HG03097 (cell line): Measurements from ENCODE around the gene LYG1.
"Not testable (repeated sequence)": the region's sequence is repeated elsewhere in the genome, so short reads cannot be mapped to it uniquely, and the experiment has no call there.

Experiments
- ATAC-seq: cut with Tn5 transposase; IDR thresholded peaks from one replicate; pipeline ENCODE4 v1.9.1; 2021; ENCODE audit not compliant: unreplicated experiment, low FRiP score

Gene LYG1

DNA sequence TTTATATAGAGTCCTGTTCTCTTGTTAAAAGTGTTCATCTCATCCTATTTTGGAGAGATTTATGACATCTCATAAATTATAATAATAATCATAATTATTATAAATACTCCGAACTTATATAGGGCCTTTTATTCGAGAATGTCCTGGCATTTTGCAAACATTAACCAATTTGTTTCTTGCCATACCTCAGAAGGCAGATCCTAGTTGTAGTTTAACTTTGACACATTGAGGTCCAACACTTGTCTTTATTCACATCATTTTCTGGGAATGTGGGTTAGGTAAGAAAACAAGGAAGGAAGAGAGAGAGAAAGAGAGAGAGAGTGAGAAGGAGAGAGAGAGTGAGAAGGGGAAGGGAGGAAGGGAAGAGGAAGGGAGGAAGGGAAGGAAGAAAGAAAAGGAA is at the start of gene LYG1:
Gene LYG1, minus strand, starts transcription at position 101 of the 400 bp plus-strand sequence. CDS start 5,527 bp downstream, outside the sequence.
- ATAC-seq: not testable (repeated sequence)

- ATAC-seq: no peak
These were observed 49.2 kb upstream of the LYG1 start for GRCh38 chr2:99350194-99350593.

DNA sequence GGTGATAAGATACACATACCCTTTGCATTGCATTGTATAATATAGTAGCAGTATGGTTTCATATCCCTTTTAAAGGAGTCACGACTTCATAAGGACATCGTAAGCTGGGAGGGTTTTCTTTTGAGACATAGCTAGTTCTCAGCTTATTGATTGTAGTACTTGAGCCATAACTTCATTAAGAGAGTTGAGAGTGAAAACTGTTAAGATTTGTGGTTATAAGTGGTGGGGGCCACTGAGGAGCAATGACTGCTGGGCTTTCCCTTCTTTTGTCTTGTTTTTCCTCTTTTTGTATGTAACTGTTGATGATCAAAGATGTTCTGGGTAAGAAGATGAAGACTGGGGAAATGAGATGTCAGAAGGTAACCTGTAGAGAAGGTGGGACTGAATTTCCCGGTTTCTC is 47.2 kb upstream of the LYG1 start:
- ATAC-seq: no peak

DNA sequence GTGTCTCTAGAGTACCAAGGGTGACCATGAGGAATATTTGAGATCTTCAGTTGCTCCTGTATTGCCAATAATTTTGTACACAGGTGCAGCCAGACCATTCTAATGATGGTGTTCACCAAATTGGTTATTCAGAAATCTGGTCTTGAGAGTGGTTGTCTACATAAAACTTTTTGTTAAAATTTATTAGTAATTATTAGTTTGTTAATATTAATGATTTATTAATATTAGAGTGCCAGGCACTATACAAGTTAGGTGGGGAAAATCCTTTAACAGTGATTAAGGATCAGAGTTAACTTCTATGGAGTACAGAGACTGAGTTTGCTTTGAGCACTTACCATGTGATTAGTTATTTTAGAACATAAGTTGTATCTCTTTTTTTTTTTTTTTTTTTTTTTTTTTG is 45.2 kb upstream of the LYG1 start:
- ATAC-seq: no peak

DNA sequence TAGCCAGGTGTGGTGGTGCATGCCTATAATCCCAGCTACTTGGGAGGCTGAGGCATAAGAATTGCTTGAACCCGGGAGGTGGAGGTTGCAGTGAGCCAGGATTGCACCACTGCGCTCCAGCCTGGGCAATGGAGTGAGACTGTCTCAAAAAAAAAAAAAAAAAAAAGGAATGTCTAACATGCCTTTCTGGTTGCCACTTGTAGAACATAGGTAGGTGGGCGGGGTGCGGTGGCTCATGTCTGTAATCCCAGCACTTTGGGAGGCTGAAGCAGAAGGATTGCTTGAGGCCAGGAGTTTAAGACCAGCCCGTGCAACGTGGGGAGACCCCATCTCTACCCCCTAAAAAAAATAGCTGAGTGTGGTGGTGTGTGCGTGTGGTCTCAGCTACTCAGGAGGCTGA is 44.4 kb upstream of the LYG1 start:
- ATAC-seq: not testable (repeated sequence)

DNA sequence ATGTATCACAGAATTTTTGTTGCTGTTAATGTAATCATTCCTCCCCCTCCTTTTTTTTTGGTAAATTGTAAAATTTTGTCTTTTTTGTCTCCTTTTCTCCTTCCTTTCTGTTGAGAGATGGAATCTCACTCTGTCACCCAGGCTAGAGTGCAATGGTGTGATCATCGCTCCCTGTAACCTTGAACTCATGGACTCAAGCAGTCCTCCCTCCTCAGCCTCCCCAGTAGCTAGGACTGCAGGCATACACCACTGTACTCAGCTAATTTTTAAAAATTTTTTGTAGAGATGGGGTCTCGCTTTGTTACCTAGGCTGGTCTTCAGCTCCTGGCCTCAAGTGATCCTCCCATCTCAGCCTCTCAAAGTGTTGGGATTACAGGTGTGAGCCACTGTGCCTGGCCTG is 41.5 kb upstream of the LYG1 start:
- no peak for ATAC-seq

DNA sequence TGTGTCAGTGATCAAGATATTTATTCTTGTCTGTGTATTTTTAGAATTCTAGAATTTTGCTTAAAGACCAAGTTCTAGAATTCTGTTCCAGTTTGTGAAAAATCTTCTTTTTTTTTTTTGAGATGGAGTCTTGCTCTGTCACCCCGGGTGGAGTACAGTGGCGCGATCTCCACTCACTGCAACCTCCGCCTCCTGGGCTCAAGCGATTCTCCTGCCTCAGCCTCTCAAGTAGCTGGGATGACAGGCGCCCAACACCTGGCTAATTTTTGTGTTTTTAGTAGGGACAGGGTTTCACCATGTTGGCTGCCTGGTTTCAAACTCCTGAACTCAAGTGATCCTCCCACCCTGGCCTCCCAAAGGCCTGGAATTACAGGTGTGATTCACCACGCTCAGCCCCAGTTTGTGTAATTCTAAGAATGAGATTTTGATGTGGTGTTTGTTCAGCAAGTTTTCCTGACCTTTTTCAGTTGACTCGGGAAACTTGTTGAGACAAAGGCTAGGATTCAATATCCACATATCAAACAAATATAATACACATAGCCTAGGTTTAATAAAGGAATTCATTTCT is 39.8 kb upstream of the LYG1 start:
- ATAC-seq: no peak

DNA sequence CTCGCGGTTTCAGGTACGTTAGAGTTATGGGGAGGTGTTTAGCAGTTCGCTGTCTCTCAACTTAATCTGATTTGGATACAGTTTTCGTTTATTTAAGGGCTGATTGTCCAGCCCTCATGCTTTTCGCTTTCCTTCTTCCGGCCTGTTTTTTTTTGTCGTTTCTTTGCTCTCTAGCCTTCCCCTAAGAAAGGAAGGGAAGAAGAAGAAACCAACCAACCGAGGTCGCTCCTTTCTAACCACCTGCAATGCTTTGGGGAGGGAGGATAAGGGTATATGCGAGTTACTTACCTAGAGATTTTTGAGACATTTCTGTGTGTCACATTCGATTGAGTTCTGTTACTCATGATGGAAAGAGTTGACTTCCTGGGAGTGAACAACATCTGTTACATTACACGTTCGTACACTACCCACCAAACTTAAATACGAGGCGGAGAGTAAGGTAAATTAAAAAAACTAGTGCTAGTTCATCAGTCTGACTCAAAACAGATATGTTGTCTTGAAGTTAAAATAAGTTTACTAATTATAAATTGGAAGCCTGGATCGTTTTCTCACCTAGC is 37.1 kb upstream of the LYG1 start:
- ATAC-seq: no peak

DNA sequence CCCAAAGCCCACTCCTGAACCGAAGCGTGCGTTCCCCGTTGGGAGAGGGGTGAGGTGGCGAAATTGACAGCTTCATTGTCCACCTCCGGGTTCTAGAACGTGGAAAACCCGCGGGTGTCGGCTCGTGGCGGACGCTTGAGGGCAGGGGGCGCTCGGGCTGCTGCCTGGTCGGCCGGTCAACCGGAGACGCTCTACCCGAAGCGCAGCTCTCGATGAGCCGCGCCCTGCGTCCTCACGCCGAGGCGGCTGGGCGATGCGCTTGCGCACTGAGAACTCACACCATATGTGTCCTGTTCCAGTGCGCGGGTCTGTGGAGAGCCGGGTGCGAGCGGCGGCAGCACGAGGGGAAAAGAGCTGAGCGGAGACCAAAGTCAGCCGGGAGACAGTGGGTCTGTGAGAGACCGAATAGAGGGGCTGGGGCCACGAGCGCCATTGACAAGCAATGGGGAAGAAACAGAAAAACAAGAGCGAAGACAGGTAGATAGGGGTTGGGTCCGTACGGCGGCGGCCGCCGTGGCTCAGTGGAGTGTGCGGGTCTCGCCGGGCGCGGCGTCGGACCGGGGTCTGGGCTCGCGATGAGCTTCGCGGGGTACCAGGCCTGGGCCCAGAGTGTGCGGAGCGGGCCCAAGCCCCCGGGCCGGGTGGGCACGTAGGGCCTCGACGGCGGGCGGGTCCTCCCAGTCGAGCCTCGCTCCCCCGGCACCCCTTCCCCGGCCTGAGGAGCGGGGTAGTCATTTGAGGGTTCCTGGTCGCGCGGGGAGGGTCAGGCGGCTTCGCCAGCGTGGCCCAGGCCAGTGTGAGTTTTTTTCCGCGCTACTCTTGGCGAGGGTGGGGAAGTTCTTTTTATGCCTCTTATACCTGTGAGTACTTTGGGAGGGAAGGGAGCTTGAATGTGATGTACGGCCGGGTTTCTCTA is 36.4 kb upstream of the LYG1 start, which contains the start of gene EIF5B:
Gene EIF5B, plus strand, starts transcription at position 277 of the 916 bp plus-strand sequence. Its CDS starts 166 bp downstream, at position 443.
- ATAC-seq: peak; percentile 64

DNA sequence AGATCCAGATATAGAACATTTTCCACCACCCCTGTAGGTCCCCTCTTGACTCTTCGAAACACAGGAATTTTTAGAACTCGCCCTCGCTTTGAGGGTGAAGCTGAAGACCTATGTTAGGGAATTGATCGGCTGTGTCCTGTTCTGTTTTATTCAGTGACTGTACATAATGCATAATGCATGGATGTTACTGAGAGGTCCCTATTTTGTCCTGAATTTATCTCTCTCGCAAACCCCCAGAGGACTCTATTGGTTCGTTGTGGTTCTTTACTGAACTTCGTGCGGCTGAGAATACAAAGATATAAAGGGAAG is 35.8 kb upstream of the LYG1 start:
- peak; percentile 3 for ATAC-seq

GRCh38 chr2:99335911-99336803 is 35.2 kb upstream of the LYG1 start, which contains the start of gene TXNDC9:
TXNDC9 (minus strand) TSS chr2:99336333; CDS start chr2:99333210, 3,123 bp downstream.
- ATAC-seq: peak; percentile 66

GRCh38 chr2:99325384-99325783 is 24.4 kb upstream of the LYG1 start:
- ATAC-seq: no peak

- ATAC-seq: not testable (repeated sequence)
These were observed 16.8 kb upstream of the LYG1 start for GRCh38 chr2:99317873-99318200.

DNA sequence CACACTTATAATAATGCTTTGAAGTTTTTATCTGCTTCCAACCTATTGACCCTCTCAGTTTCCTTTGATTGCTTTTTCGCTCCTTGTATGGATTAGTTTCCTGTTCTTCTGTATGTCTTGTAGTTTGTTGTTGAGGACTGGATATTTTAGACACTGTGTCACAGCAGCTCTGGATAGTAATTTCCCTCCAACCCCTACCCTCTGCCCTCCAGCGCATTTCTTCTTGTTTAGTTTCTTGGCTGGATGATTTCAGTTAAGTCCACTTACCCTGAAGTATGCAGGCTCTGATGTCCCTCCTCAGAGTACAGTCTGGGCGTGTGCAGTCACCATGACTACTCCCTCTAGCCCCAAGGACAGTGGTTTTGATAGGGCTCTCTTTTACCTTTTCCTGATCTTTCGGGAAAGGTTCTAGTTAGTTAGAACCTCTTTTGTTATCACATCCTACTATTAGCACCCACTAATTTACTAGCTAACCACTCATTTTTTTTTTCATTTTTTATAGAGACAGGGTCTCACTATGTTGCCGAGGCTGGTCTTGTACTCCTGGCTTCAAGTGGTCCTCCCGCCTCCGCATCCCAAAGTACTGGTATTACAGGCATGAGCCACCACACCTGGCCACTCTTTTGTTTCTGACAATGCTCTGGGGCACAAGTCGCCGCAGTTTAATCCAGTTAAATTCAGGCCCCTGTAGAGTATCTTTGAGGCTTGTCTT is 16.3 kb upstream of the LYG1 start:
- ATAC-seq: no peak

- no peak for ATAC-seq
These were observed 1.4 kb downstream of the LYG1 start for GRCh38 chr2:99299580-99299979.

- no peak for ATAC-seq
These were observed 3.0 kb downstream of the LYG1 start for GRCh38 chr2:99297994-99298393.

GRCh38 chr2:99285526-99285925 is 15.5 kb downstream of the LYG1 start:
- ATAC-seq: no peak

DNA sequence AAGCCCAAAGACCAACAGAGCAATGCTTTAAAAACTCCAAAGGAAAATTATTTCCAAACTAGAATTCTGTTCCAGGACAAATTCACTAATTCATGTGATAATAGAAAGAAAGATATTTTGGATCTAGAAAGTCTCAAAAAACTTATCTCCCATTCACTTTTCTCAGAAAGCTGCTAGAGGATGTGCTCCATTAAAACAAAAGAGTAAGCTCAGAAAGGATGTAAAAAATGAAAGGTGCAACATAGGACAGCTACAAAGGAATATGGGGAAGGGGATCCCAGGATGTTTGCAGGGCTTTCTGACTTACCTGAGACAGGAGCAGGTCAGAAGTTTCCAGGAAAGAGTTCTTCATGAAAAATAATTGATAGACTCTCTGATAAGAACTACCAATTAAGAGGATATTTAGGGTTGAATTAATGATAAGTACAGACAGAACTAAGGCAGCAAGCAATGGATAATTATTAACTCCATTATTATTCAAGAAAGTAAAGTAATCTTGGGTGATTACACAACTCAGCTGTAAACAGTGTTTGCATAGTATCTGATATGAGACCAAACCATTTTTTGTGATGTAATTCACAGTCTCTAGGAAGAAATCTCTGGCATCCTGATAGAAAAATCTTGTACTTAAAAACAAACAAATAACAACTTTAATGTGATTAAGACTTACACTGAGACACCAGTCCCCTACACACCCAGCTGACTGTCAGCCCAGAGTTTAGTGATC is 20.9 kb downstream of the LYG1 start:
- no peak for ATAC-seq

GRCh38 chr2:99278793-99279291 is 22.2 kb downstream of the LYG1 start:
- ATAC-seq: no peak
